ENCODE results near the gene ADH1A.
"Not testable (repeated sequence)": the region's sequence is repeated elsewhere in the genome, so short reads cannot be mapped to it uniquely, and the experiment has no call there.

Gene ADH1A

DNA sequence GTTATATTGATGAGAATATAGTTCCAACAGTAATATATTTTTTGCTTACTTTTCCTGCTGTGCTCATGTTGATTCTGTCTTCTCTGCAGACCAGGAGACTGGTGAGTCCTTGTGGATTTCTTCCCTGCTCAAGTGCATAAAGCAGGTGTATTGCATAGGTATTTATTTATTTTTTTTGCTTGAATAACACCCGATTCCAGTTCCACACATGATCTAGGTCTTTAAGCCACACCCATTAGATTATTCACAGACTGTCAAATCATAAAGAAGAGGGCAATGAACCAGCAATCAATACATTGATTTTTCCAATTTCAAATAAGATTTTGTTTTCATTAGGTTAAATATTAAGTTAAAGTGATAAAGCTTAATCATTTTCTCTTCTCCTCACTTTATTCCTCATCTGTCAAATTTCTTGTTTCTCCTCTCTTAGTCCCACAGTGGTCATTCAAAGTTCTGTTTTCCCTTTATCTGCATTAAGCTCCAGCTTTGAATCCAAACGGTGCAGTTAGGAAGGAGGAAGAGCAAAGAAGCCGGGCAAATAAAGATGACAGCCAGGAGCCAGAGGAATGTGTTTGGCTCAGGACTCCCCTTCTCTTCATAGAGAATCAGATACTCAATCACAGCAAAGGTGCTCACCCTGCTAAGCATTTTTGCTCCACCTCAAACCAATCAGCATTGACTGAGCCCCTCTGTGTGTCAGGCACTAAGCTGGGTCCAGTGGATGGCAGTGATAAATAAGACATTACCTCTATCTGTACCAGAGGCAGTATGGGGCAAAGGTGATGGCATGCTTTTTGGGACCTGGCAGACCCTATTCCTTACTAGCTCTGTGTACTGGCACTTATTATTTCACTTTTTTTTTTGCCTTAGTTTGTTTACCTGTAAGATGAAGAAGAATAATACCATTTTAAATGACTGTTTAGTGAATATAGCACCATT, at the start of gene ADH1A:
ADH1A (minus strand) TSS at position 138 of the 939 bp plus-strand sequence; CDS start at position 67, 71 bp downstream.
- DNase-seq (ENCODE audit: low read depth): no peak

DNA sequence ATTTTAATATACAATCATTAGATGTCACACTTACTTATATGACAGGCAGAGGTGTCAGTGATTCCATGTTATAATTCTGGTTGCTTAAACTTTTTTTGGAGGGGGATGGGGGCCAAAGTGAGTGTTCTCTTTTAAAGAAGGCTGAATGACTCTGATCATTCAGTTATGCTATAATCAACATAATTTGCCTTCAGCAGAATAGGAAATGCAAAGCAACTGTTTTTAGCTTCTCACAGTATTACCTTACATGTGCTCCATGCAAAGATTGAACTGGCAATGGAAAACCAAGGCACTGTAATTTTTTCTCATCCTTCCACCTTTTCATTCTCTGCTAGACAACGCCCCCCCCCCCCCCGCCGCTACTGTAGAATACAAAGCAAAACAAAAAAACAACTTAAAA, 48.4 kb upstream of the ADH1A start:
- no peak for DNase-seq (ENCODE audit: low read depth)

DNA sequence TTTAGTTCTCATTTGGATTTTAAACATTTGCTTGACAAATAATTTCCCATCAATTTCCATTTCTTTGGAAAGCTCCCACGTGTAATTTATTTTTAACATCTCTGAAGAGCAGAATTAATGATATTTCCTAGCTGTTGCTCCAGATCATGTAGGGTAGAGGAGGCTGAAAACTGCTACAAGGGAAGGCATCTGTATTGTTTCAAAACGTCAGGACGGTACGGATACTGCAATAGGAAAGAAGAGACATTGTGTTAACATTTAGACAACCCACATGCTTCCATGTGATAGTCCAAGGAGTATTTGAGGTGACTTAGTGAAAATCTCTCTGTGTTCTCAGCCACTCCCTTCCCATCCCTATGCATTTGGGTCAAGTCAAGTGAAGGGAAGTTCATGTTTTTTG, 45.8 kb upstream of the ADH1A start:
- no peak for DNase-seq (ENCODE audit: low read depth)

DNA sequence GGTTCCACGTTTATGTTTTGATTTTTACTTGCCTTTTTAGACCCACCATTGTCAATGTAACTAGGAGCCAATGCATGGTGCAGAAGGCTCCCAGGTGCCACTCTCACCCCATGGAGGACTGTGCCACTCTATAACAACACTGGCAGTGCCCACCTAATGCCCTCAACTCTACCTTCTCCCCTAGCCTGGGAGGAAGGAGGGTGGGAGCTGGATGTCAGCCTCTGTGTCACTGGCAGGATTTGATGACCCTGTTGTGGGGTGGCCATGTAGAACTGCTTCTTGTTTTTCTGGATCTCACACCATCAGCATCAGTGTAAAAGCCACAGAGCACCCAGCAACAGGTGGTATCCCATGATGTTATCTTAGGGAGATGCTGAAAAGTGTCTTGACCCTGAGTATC, 44.1 kb upstream of the ADH1A start:
- no peak for DNase-seq (ENCODE audit: low read depth)

DNA sequence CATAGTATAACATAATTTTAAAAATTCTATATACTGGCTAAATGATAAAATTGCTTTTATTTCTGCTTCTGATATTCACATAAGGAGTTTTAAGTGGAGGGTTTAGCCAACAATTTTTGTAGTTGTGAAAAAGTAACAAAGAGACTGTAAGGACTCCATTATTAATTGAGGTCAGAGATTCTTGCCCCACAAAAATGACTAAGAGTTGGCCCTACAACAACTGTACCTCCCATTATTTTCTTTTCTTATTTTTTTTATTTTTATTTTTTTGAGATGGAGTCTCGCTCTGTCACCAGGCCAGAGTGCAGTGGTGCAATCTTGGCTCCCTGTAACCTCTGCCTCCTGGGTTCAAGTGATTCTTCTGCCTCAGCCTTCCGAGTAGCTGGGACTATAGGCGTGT, 39.9 kb upstream of the ADH1A start:
- DNase-seq (ENCODE audit: low read depth): no peak

DNA sequence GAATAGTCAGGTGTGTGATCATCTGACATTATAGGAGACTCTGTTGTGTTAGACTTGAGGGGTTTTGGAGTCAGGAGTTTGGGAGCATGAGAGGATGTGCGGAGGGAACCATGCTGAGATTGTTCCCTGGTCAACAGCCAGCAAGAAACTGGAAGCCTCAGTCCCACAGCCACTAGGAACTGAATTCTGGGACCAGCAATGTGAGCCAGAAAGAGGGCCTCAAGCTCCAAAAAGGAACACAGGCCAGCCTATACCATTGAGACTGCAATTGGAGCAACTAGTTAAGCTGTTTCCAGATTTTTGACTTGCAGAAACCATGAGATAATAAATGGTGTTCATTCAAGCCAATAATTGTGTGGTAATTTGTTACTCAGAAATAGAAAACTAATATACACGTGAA, 39.1 kb upstream of the ADH1A start:
- no peak for DNase-seq (ENCODE audit: low read depth)

DNA sequence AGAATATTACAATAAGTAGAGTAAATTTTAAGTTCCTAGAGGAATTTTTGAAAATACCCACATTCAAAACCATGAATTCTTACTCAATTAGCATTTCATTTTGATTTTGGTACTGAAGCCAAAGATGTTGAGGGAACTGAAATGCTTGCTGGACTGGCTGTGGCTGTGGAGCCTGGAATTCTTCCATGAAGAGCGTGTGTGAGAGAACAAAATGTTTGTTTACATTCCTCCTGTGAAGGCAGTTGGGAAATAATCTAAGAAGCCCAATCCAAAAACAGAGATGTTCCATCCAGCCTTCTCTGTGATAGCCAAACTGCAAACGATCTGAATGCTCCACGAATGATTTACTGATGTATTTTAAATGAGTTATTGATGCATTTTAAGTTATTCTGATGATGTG, 34.2 kb upstream of the ADH1A start:
- no peak for DNase-seq (ENCODE audit: low read depth)

DNA sequence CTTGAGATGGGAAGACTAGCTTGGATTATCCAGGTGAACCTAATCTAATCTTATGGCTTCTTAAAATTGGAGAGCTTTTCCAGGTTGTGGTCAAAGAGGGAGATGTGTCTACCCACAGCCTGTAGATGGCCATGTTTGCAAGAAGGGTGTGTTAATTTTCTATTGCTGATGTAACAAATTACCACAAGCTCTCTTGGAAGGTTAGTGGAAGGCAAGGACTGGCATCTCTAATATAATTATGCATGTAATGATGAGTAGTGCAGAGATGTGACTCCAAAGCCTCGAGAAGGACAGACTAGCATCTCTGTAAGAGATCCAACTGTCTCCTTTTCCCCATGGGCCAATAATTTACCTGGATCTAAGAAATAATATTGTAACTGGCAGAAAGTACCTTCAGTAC, 33.6 kb upstream of the ADH1A start:
- no peak for DNase-seq (ENCODE audit: low read depth)

DNA sequence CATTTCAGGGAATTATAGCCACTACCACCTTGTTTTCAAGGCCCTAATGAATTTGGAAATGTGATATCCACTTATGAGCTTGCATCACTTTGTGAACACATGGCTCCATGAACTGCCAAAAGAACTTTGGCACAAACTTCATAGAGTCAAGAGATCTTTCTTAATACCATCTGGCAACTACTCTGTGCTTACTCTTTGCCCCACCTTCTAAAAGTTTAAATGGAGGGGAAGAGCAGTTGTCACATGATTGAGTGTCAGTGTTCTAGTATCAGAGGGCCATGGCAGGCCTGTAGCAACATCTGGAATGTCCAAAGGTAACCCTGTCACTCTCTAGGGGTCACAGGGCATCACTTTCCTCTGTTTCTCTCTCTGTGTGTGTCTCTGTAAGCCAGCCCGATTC, 33.0 kb upstream of the ADH1A start:
- no peak for DNase-seq (ENCODE audit: low read depth)

DNA sequence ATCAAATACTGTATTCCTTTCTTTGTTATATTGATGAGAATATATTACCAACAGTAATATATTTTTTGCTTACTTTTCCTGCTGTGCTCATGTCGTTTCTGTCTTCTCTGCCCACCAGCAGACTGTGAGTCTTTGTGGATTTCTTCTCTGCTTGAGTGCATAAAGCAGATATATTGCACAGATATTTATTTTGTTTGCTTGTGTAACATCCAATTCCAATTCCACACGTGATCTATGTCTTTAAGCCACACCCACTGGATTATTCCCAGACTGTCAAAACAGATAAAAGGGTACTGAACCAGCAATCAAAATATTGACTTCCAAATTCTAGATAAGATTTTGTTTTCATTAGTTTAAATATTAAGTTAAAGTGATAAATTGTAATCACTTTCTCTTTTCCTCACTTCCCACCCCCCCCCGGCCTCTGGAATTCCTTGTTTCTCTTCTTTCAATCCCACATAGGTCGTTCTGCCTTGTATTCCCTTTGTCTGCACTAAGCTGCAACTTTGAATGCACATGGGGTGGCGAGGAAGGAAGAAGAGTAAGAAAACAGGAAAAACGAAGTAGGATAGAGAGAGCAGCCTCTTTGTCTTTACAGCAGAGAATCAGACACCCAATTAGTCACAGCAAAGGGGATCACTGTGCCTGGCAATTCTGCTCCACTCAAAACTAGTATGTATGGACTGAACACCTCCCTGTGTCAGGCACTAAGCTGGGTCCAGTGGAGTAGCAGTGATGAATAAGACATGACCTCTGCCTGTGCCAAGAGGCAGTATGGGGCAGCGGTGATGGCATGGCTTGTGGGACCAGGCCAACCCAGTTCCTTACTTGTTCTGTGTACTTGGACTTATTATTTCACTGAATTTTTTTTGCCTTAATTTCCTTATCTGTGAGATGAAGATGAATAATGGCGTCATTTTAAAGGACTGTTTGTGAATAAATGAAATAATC, 30.7 kb upstream of the ADH1A start, which contains the start of gene ADH1B:
ADH1B (minus strand) TSS at position 161 of the 951 bp plus-strand sequence; CDS start at position 91, 70 bp downstream.
- no peak for DNase-seq (ENCODE audit: low read depth)

DNA sequence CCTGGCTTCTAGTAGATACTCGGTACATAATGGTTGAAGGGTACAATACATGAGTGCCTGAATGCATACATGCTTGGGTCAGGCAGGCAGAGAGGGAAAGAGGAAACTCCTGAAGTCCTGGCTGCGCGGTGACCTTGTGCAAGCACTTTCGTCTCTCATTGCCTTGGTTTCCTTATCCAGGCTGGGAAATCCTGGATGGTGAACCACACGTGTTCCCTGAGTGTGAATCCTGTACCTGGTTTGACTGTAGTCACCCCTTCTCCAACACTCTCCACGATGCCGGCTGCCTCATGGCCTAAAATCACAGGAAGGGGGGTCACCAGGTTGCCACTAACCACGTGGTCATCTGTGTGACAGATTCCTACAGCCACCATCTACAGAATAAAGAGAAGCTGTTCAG, 27.0 kb upstream of the ADH1A start:
- DNase-seq (ENCODE audit: low read depth): not testable (repeated sequence)

DNA sequence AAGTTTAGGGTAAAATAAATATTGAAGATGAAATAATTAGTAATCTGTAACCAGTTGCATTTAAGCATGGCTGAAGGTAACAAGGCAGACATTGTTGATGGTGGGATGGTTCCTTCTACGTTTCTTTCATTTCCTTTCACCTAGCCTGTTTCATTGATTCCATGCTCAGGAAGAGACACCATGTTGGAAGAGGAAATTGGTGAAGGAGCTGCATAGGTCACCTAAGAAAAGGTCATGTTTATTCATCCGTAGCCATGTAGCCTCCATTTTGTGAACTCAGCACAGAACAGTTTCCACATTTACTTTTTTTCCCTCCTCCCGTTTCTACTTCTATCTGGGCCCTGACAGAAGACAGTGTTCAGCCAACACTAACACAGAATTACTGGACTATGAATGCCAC, 26.6 kb upstream of the ADH1A start:
- no peak for DNase-seq (ENCODE audit: low read depth)

DNA sequence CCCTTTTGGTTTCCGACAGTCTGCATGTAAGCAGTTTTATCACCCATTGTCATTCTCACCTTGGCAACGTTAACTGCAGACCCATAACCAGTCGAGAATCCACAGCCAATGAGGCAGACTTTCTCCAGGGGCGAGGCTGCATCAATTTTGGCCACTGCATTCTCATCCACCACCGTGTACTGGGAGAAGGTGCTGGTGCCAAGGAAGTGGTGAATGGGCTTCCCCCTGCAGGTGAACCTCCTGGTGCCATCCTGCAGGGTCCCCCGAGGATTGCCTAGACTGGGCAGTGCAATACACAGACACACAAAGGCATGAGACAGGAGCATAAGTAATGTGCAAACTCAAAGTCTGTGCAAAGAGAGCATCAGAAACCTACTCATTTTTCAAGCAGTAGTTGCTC, 25.1 kb upstream of the ADH1A start:
- no peak for DNase-seq (ENCODE audit: low read depth)

DNA sequence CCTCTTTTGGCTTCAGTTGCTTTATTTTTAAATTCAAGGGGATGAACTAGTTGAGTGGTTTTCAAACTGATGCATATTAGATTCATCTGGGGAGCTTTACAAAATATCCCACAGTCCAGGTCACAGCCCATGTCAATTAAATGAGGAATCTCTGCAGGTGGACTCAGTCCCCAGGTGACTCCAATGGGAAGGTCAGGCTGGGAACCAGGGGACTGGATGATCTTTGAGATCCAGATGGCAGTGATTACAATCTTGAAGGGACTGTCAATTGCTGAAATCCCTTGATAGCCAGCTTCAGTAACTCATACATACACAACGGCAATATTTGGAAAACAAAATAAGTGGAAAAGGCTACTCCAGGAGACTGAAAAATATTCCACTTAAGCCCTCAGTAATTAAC, 23.4 kb upstream of the ADH1A start:
- no peak for DNase-seq (ENCODE audit: low read depth)

DNA sequence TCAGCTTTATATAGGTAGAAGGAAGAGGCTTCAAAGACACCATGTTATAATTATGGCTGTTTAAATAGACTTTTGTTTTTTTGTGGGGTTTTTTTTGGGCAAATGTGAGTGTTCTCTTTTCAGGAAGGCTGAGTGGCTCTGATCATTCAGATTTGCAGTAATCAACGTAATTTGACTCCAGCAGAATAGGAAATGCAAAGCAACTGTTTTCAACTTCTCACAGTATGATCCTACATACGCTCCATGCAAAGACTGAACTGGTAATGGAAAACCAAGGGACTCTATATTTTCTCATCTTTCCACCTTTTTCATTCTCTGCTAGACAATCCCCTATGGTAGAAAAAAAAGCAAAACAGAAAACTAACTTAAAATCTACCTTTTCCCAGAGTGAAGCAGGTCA, 19.6 kb upstream of the ADH1A start:
- DNase-seq (ENCODE audit: low read depth): no peak

DNA sequence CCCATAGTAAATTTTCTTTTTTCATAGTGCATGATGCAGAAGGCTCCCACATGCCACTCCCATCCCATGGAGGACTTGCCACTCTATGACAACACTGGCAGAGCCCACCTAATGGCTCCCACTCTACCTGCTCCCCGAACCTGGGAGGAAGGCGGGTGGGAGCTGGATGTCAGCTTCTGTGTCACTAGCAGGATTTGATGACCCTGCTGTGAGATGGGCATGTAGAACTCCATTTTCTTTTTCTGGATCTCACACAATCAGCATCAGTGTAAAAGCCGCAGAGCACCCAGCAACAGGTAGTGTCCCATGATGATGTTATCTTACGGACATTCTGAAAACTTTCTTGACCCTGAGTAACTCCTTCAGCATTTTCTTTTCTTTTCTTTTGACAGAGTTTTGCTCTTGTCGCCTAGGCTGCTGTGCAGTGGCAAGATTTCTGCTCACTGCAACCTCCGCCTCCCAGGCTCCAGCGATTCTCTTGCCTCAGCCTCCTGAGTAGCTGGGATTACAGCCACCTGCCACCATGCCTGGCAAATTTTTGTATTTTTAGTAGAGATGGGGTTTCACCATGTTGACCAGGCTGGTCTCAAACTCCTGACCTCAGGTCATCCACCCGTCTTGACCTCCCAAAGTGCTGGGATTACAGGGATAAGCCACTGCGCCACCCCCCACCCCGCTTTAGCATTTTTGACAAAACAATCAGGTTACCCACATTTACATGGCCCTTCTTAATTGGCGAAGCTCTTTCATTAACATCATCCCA, 15.0 kb upstream of the ADH1A start:
- no peak for DNase-seq (ENCODE audit: low read depth)

DNA sequence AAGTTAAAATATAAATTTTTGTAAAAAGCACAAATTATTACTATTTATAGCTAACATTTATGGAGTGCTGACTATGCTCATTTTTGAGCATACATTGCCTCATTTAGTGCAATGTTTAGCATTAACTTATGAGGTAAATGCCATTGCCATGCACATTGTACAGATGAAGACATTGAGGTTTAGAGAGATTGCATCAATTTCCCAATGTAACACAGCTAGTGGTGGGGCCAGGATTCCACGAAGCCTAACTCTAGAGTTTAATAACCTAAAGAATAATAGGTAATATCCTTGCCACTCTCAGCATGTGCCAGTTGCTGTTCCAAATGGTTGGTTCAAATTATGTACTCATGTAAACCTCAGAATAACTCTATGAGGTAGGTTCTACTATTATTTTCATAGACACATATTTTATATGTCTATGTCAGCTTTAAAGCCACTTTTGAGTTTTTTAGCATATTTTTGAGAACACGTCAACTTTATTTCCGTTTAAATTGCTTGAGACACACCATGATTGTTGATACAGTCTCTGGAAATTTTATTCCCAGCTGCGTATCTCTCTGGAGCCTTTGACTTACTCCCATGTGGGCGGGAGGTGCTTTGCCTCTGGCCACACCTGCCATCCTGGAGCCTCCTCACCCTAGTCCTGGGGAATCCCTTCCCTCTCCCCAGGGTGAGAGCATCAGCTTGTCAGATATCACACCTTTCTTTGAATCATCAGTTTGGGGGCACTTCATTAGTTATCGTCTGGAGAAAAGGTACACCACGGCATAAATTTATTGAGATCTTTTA, 10.8 kb upstream of the ADH1A start:
- DNase-seq (ENCODE audit: low read depth): no peak

DNA sequence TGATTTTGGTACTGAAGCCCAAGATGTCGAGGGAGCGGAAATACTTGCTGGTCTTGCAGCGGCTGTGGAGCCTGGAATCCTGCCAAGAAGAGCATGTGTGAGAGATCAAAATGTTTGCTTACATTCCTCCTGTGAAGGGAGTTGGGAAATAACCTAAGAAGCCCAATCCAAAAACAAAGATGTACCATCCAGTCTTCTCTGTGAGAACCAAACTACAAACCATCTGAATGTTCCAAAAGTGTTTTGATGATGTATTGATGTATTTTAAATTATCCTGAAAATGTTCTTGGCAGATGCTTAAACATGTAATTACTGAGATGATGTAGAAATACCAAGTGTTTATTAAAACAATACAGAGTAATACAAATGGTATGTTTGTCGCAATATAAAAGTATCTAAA, 10.1 kb upstream of the ADH1A start:
- DNase-seq (ENCODE audit: low read depth): no peak

DNA sequence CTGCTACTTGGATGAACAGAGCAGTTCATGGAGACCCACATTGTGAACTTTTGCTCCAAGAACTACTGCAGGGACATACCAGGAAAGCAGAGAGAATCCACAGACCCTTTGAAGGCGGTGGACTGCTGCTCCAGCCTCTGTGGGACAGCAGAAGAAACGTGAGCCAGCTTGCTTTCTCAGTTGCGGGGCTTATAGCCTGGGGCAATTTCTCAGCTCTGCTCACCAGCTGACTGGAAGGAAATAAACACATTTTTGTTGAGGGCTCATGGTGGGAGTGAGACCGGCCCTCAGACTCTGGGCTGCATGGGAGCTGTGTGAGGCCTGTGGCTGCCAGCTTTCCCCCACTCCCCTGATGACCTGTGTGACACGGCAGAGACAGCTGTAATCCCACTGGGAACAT, 2.6 kb upstream of the ADH1A start:
- no peak for DNase-seq (ENCODE audit: low read depth)

DNA sequence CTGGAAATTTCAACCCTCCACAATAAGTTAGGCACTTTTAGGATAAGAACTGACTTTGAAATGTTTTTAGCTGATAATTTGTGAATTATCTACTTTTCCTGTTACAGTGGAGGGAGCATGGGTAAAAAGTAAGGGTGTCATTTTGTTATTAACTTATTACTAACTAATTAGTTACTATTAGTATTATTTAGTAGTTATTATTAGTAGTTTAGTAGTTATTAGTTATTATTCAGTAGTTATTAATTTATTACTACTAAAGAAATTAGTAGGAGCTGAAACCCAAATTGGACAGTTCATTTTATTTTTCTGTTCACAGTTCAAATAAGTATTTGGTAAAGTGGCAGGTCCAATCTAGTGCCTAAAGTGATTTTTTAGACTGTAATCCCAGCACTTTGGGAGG, 5.4 kb downstream of the ADH1A start:
- no peak for DNase-seq (ENCODE audit: low read depth)

DNA sequence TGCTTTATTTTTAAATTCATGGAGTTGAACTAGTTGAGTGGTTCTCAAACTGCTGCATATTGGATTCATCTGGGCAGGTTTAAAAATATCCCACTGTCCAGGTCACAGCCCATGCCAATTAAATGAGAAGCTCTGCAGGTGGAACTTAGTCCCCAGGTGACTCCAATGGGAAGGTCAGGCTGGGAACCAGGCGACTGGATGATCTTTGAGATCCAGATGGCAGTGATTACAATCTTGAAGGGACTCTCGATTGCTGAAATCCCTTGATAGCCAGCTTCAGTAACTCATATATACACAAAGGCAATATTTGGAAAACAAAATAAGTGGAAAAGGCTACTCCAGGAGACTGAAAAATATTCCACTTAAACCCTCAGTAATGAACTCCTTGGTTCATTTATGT, 8.1 kb downstream of the ADH1A start:
- no peak for DNase-seq (ENCODE audit: low read depth)

Measured in stimulated activated CD8-positive, alpha-beta memory T cell treated with anti-CD3 and anti-CD28 coated beads, Interleukin-7, amount 100 ng/mL, for 24 hours (primary cell).